H9 (cell line): ENCODE results near the gene ARMC12. TPM values are rescaled to one million over a fixed set of nuclear protein-coding genes. Genes with fewer than 3 reads are reported as not detected.
A peak's percentile ranks its signal among the peaks of the same experiment; 100 is the strongest.

Experiments
- DNase-seq: peaks from one replicate; pipeline ENCODE4 v3.0.0-alpha.2; 2017
- H2AFZ ChIP-seq: one replicate; pipeline ENCODE4 v1.6.1; 2013; ENCODE audit warnings: mild to moderate bottlenecking, low read length, control low read depth, moderate library complexity
- H2AK5ac ChIP-seq: 2 replicates; pipeline ENCODE4 v1.6.1; 2013; ENCODE audit warnings: low read length, control low read depth, mixed read lengths; ENCODE audit not compliant: insufficient read length
- H2BK120ac ChIP-seq: one replicate; pipeline ENCODE4 v1.6.1; 2013; ENCODE audit warnings: low read depth, mild to moderate bottlenecking, low read length, control low read depth, inconsistent platforms; ENCODE audit not compliant: poor library complexity, severe bottlenecking
- H2BK12ac ChIP-seq: 2 replicates; pipeline ENCODE4 v1.6.1; 2013; ENCODE audit warnings: low read length, control low read depth, mixed read lengths, low read depth; ENCODE audit not compliant: insufficient read length
- H2BK15ac ChIP-seq: 2 replicates; pipeline ENCODE4 v1.6.1; 2013; ENCODE audit warnings: low read depth, low read length, control low read depth
- H2BK20ac ChIP-seq: one replicate; pipeline ENCODE4 v1.6.1; 2013; ENCODE audit warnings: low read depth, mild to moderate bottlenecking, low read length, control low read depth, inconsistent platforms; ENCODE audit not compliant: poor library complexity, severe bottlenecking
- H2BK5ac ChIP-seq: 2 replicates; pipeline ENCODE4 v1.6.1; 2013; ENCODE audit warnings: low read length, control low read depth, mixed read lengths; ENCODE audit not compliant: insufficient read length
- H3K14ac ChIP-seq: 2 replicates; pipeline ENCODE4 v1.6.1; 2013; ENCODE audit warnings: low read length, control low read depth; ENCODE audit not compliant: insufficient read depth
- H3K18ac ChIP-seq: 2 replicates; pipeline ENCODE4 v1.6.1; 2013; ENCODE audit warnings: low read depth, mild to moderate bottlenecking, mixed read lengths, low read length, control low read depth; ENCODE audit not compliant: insufficient read length
- H3K23ac ChIP-seq: 2 replicates; pipeline ENCODE4 v1.6.1; 2013; ENCODE audit warnings: low read length, control low read depth, mixed read lengths, low read depth; ENCODE audit not compliant: insufficient read length
- H3K23me2 ChIP-seq: 2 replicates; pipeline ENCODE4 v1.6.1; 2013; ENCODE audit warnings: low read depth, mild to moderate bottlenecking, mixed read lengths, low read length, control low read depth; ENCODE audit not compliant: insufficient read length, poor library complexity, severe bottlenecking
- H3K27ac ChIP-seq: 2 replicates; pipeline ENCODE4 v1.5.1; 2013; ENCODE audit warnings: low read length, control low read depth, mixed read lengths, low read depth; ENCODE audit not compliant: insufficient read length
- H3K27me3 ChIP-seq: 2 replicates; pipeline ENCODE4 v1.6.1; 2013; ENCODE audit warnings: low read length, control low read depth, inconsistent platforms; ENCODE audit not compliant: insufficient read depth
- H3K4ac ChIP-seq: 2 replicates; pipeline ENCODE4 v1.6.1; 2013; ENCODE audit warnings: low read depth, mild to moderate bottlenecking, control low read depth, inconsistent platforms, low read length, moderate library complexity
- H3K4me1 ChIP-seq: 2 replicates; pipeline ENCODE4 v1.6.1; 2013; ENCODE audit warnings: low read length, control low read depth, inconsistent platforms; ENCODE audit not compliant: insufficient read depth
- H3K4me2 ChIP-seq: 2 replicates; pipeline ENCODE4 v1.6.1; 2013; ENCODE audit warnings: low read length, control low read depth, mixed read lengths; ENCODE audit not compliant: insufficient read length, insufficient read depth
- H3K56ac ChIP-seq: 2 replicates; pipeline ENCODE4 v1.6.1; 2013; ENCODE audit warnings: low read depth, mild to moderate bottlenecking, mixed read lengths, low read length, control low read depth; ENCODE audit not compliant: insufficient read length
- H3K79me1 ChIP-seq: 2 replicates; pipeline ENCODE4 v1.6.1; 2013; ENCODE audit warnings: low read depth, mild to moderate bottlenecking, moderate library complexity, low read length, control low read depth, inconsistent platforms; ENCODE audit not compliant: insufficient read depth, poor library complexity, severe bottlenecking
- H3K79me2 ChIP-seq: 2 replicates; pipeline ENCODE4 v1.6.1; 2013; ENCODE audit warnings: low read length, control low read depth, inconsistent platforms; ENCODE audit not compliant: insufficient read depth
- H3K9ac ChIP-seq: 2 replicates; pipeline ENCODE4 v1.6.1; 2013; ENCODE audit warnings: low read length, control low read depth, mixed read lengths; ENCODE audit not compliant: insufficient read length; ENCODE audit errors: extremely low read depth
- H3K9me3 ChIP-seq: one replicate; pipeline ENCODE4 v1.6.1; 2013; ENCODE audit warnings: low read depth, low read length, inconsistent platforms; ENCODE audit not compliant: control insufficient read depth
- H3T11ph ChIP-seq: one replicate; pipeline ENCODE4 v1.6.1; 2013; ENCODE audit warnings: mild to moderate bottlenecking, low read length, control low read depth, inconsistent platforms
- H4K20me1 ChIP-seq: one replicate; pipeline ENCODE4 v1.6.1; 2013; ENCODE audit not compliant: control insufficient read depth, insufficient read length, insufficient read depth
- H4K5ac ChIP-seq: 2 replicates; pipeline ENCODE4 v1.6.1; 2013; ENCODE audit warnings: low read depth, mild to moderate bottlenecking, mixed read lengths, low read length, control low read depth; ENCODE audit not compliant: insufficient read length
- H4K8ac ChIP-seq: replicated peaks from 2 replicates; pipeline ENCODE4 v1.6.1; 2013; ENCODE audit warnings: low read length, control low read depth, mixed read lengths, low read depth; ENCODE audit not compliant: insufficient read length
- H4K91ac ChIP-seq: 2 replicates; pipeline ENCODE4 v1.6.1; 2013; ENCODE audit warnings: low read depth, mild to moderate bottlenecking, moderate library complexity, mixed read lengths, low read length, control low read depth; ENCODE audit not compliant: insufficient read length
- H3K27ac Mint-ChIP-seq, 3 experiments: 2 replicates in 2 of 3; 3 replicates in 1 of 3; pipeline ENCODE4 v1.8.0; 2020 to 2021; ENCODE audit warnings: mixed read lengths in 3 of 3, mild to moderate bottlenecking in 1 of 3, moderate library complexity in 1 of 3
- H3K27me3 Mint-ChIP-seq: 2 replicates; pipeline ENCODE4 v1.8.0; 2021; ENCODE audit warnings: low read depth, mild to moderate bottlenecking, moderate library complexity, mixed read lengths
- H3K36me3 Mint-ChIP-seq, 3 experiments: 2 replicates in 2 of 3; 3 replicates in 1 of 3; pipeline ENCODE4 v1.8.0; 2020 to 2021; ENCODE audit warnings: low read depth in 3 of 3, mixed read lengths in 3 of 3; ENCODE audit not compliant: insufficient read depth in 1 of 3
- H3K4me1 Mint-ChIP-seq, 2 experiments: 2 replicates each; pipeline ENCODE4 v1.8.0; 2020; ENCODE audit warnings: mixed read lengths in 2 of 2
- H3K4me3 Mint-ChIP-seq, 2 experiments: 2 replicates in 1 of 2; 3 replicates in 1 of 2; pipeline ENCODE4 v1.8.0; 2020 to 2021; ENCODE audit warnings: mild to moderate bottlenecking in 2 of 2, mixed read lengths in 2 of 2, moderate library complexity in 1 of 2
- H3K9me3 Mint-ChIP-seq, 2 experiments: 2 replicates in 1 of 2; 3 replicates in 1 of 2; pipeline ENCODE4 v1.8.0; 2020; ENCODE audit warnings: mild to moderate bottlenecking in 2 of 2, mixed read lengths in 2 of 2, moderate library complexity in 1 of 2
- WGBS: extraction: QIAGEN DNeasy Blood & Tissue Kit; methylation state at CpG from one replicate; pipeline ENCODE4 v1.1.7; 2013; ENCODE audit warnings: missing lambda C conversion rate, low lambda C conversion rate, mixed read lengths; ENCODE audit not compliant: insufficient read length; ENCODE audit errors: extremely low coverage; 5-methylcytosine and 5-hydroxymethylcytosine counted together
- total RNA-seq: library from RNA; stranded (reverse); gene quantifications from 2 replicates; pipeline ENCODE4 v1.2.1, GENCODE V29; 2021
- TF ChIP-seq, protein P1 (sequence below): fragments of 200-600 bp; sonication (generic); conservative IDR thresholded peaks from 3 replicates; pipeline ENCODE4 v1.8.0; 2021; ENCODE audit warnings: antibody characterized with exemption, mild to moderate bottlenecking

Gene ARMC12
- total RNA-seq, 1 experiment from 2014 or later = 1.7 TPM

DNA sequence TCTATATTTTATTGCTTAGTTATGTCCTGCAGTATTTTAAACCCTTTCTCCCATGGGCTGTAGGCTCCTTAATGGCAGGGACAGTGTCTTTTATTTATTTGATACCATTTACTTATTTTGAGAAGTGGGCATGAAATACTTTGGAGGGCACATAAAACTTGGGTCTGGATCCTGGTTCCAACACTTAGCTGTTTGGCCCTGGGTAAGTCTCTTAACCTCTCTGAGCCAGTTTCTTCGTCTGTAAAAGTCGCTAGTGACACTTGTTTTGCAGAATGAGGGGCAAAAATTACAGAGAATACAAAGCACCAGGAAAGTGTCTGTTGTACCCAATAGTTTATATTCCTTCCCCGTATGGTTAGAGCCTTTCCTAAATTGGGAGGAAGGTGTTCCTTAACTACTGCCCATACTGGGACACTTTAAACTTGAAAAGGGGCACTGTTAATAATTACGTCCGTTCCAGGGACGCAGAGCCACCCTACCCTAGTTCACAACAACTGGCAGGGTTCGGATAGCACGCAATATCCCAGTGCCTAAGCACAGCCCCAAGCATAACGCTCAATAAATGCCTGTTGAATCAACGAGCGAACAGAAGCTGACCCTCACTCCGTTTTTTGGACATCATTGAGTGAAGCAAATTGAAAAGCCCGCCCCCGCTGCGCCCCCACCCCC lies 6.0 kb upstream of the ARMC12 start:
- no peaks in the 10 kb centered on the region for H3K79me1 ChIP-seq
- Mint-ChIP-seq H3K27me3 (peaks cover 23% of the 10 kb centered on the region), H3K9me3 (no peaks in the 10 kb centered on the region), H3K36me3 (no peaks in the 10 kb centered on the region; a peak in 1 of 7 replicates), H3K27ac (peak overlapping the region in 1 of 3 experiments; percentile 86; a peak in 1 of 7 replicates), H3K4me1 (peaks cover 55 to 59% of the 10 kb centered on the region in 2 experiments), H3K4me3 (peak overlapping the region; percentile 75 to 92)
- H3K9ac ChIP-seq = no peak overlapping the region
- H3K27ac ChIP-seq = no peak overlapping the region
- peak overlapping the region; percentile 84; the same call in 1 of the 2 replicates for H3K14ac ChIP-seq
- DNase-seq = no peak
- no peaks in the 10 kb centered on the region for H3K79me2 ChIP-seq
- H4K20me1 ChIP-seq = no peaks in the 10 kb centered on the region
- H2BK15ac ChIP-seq = no peak overlapping the region
- H2BK5ac ChIP-seq = no peak overlapping the region
- peaks cover 17% of the 10 kb centered on the region for H3K4me1 ChIP-seq
- no peak overlapping the region for H3K23ac ChIP-seq
- H4K5ac ChIP-seq = no peak overlapping the region
- H2BK20ac ChIP-seq = no peak overlapping the region
- H3K18ac ChIP-seq = no peak overlapping the region
- H2BK120ac ChIP-seq = no peak overlapping the region
- no peaks in the 10 kb centered on the region for H3K9me3 ChIP-seq
- no peak overlapping the region for H2AK5ac ChIP-seq
- H2AFZ ChIP-seq = no peak overlapping the region
- H3K23me2 ChIP-seq = peaks cover 11% of the 10 kb centered on the region
- H3K4me2 ChIP-seq = peak overlapping the region; percentile 92
- no peak overlapping the region for H3T11ph ChIP-seq
- H2BK12ac ChIP-seq = no peak overlapping the region
- no peak overlapping the region for H3K4ac ChIP-seq
- TF ChIP-seq, protein P1, sequence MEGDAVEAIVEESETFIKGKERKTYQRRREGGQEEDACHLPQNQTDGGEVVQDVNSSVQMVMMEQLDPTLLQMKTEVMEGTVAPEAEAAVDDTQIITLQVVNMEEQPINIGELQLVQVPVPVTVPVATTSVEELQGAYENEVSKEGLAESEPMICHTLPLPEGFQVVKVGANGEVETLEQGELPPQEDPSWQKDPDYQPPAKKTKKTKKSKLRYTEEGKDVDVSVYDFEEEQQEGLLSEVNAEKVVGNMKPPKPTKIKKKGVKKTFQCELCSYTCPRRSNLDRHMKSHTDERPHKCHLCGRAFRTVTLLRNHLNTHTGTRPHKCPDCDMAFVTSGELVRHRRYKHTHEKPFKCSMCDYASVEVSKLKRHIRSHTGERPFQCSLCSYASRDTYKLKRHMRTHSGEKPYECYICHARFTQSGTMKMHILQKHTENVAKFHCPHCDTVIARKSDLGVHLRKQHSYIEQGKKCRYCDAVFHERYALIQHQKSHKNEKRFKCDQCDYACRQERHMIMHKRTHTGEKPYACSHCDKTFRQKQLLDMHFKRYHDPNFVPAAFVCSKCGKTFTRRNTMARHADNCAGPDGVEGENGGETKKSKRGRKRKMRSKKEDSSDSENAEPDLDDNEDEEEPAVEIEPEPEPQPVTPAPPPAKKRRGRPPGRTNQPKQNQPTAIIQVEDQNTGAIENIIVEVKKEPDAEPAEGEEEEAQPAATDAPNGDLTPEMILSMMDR = no peak
- WGBS = no CpG with 5 or more reads among the region's 15 CpGs
- no peak overlapping the region for H4K8ac ChIP-seq
- H3K56ac ChIP-seq = no peak overlapping the region
- H3K27me3 ChIP-seq = peaks cover 2% of the 10 kb centered on the region; the same call in 1 of the 2 replicates
- H4K91ac ChIP-seq = no peak overlapping the region
